Rectal smooth muscle tissue (tissue), 1 donor: ENCODE measurements around the gene TIAM1.

Experiments used
- H3K27ac ChIP-seq: one replicate; pipeline ENCODE4 v1.7.0; 2013; ENCODE audit warnings: low read depth, low read length, inconsistent platforms
- H3K27me3 ChIP-seq: one replicate; pipeline ENCODE4 v1.7.0; 2013; ENCODE audit warnings: low read length; ENCODE audit not compliant: control insufficient read depth, insufficient read depth
- H3K36me3 ChIP-seq: one replicate; pipeline ENCODE4 v1.7.0; 2013; ENCODE audit warnings: low read length; ENCODE audit not compliant: control insufficient read depth, insufficient read depth
- H3K4me1 ChIP-seq: one replicate; pipeline ENCODE4 v1.7.0; 2013; ENCODE audit warnings: low read length; ENCODE audit not compliant: control insufficient read depth, insufficient read depth
- H3K4me3 ChIP-seq: one replicate; pipeline ENCODE4 v1.7.0; 2013; ENCODE audit warnings: low read length
- H3K9ac ChIP-seq: one replicate; pipeline ENCODE4 v1.7.0; 2013; ENCODE audit warnings: low read length

The TIAM1 gene

GRCh38 chr21:31110430-31110829, 233.6 kb downstream of the TIAM1 start:
- H3K9ac ChIP-seq: no peak overlapping the region
- H3K27ac ChIP-seq: no peak overlapping the region

GRCh38 chr21:31107871-31108270, 236.2 kb downstream of the TIAM1 start:
- Histone ChIP-seq H3K4me1 (no peaks in the 10 kb centered on the region), H3K9ac (no peak overlapping the region), H3K36me3 (no peaks in the 10 kb centered on the region), H3K4me3 (no peak overlapping the region), H3K27ac (no peak overlapping the region), H3K27me3 (no peaks in the 10 kb centered on the region)

More at GRCh38 chr21:31110430-31110829, 233.6 kb downstream of the TIAM1 start:
- Histone ChIP-seq H3K36me3 (no peaks in the 10 kb centered on the region), H3K4me3 (no peak overlapping the region), H3K27me3 (no peaks in the 10 kb centered on the region), H3K4me1 (no peaks in the 10 kb centered on the region)

- H3K27ac ChIP-seq: no peak overlapping the region
Observed at GRCh38 chr21:31107176-31107785, 236.8 kb downstream of the TIAM1 start.

GRCh38 chr21:31103571-31104265, 240.3 kb downstream of the TIAM1 start:
- Histone ChIP-seq H3K36me3 (no peaks in the 10 kb centered on the region), H3K27ac (no peak overlapping the region), H3K4me1 (no peaks in the 10 kb centered on the region), H3K27me3 (no peaks in the 10 kb centered on the region), H3K4me3 (no peak overlapping the region), H3K9ac (no peak overlapping the region)

More at GRCh38 chr21:31107176-31107785, 236.8 kb downstream of the TIAM1 start:
- H3K27me3 ChIP-seq: no peaks in the 10 kb centered on the region
- H3K9ac ChIP-seq: no peak overlapping the region
- H3K36me3 ChIP-seq: no peaks in the 10 kb centered on the region
- H3K4me1 ChIP-seq: no peaks in the 10 kb centered on the region
- H3K4me3 ChIP-seq: no peak overlapping the region

GRCh38 chr21:31103163-31103562, 240.9 kb downstream of the TIAM1 start:
- no peak overlapping the region for H3K4me3 ChIP-seq
- no peak overlapping the region for H3K27ac ChIP-seq
- no peaks in the 10 kb centered on the region for H3K36me3 ChIP-seq
- no peaks in the 10 kb centered on the region for H3K4me1 ChIP-seq
- H3K27me3 ChIP-seq: no peaks in the 10 kb centered on the region
- H3K9ac ChIP-seq: no peak overlapping the region

- H3K9ac ChIP-seq: no peak overlapping the region
- H3K27me3 ChIP-seq: no peaks in the 10 kb centered on the region
- H3K27ac ChIP-seq: no peak overlapping the region
- H3K4me3 ChIP-seq: no peak overlapping the region
- no peaks in the 10 kb centered on the region for H3K36me3 ChIP-seq
- H3K4me1 ChIP-seq: no peaks in the 10 kb centered on the region
Observed at GRCh38 chr21:31099122-31099521, 244.9 kb downstream of the TIAM1 start.

- no peaks in the 10 kb centered on the region for H3K36me3 ChIP-seq
- H3K4me3 ChIP-seq: no peak overlapping the region
- H3K4me1 ChIP-seq: no peaks in the 10 kb centered on the region
- H3K9ac ChIP-seq: no peak overlapping the region
- no peak overlapping the region for H3K27ac ChIP-seq
- no peaks in the 10 kb centered on the region for H3K27me3 ChIP-seq
Observed at GRCh38 chr21:31098576-31099005, 245.5 kb downstream of the TIAM1 start.

- H3K4me3 ChIP-seq: no peak overlapping the region
- H3K27ac ChIP-seq: no peak overlapping the region
- H3K36me3 ChIP-seq: no peaks in the 10 kb centered on the region
- no peaks in the 10 kb centered on the region for H3K27me3 ChIP-seq
- no peak overlapping the region for H3K9ac ChIP-seq
- no peaks in the 10 kb centered on the region for H3K4me1 ChIP-seq
Observed at GRCh38 chr21:31092832-31093625, 251.0 kb downstream of the TIAM1 start.

- H3K4me1 ChIP-seq: no peaks in the 10 kb centered on the region
- H3K36me3 ChIP-seq: no peaks in the 10 kb centered on the region
- no peak overlapping the region for H3K27ac ChIP-seq
- no peak overlapping the region for H3K4me3 ChIP-seq
- H3K27me3 ChIP-seq: no peaks in the 10 kb centered on the region
- no peak overlapping the region for H3K9ac ChIP-seq
Observed at GRCh38 chr21:31090376-31090775, 253.7 kb downstream of the TIAM1 start.

GRCh38 chr21:31088474-31088751, 255.6 kb downstream of the TIAM1 start:
- no peak overlapping the region for H3K4me3 ChIP-seq
- no peaks in the 10 kb centered on the region for H3K27me3 ChIP-seq
- H3K27ac ChIP-seq: no peak overlapping the region
- no peaks in the 10 kb centered on the region for H3K36me3 ChIP-seq
- H3K4me1 ChIP-seq: no peaks in the 10 kb centered on the region
- no peak overlapping the region for H3K9ac ChIP-seq

GRCh38 chr21:31087639-31088473, 256.2 kb downstream of the TIAM1 start:
- Histone ChIP-seq H3K9ac (no peak overlapping the region), H3K4me1 (no peaks in the 10 kb centered on the region), H3K27ac (no peak overlapping the region), H3K27me3 (no peaks in the 10 kb centered on the region), H3K4me3 (no peak overlapping the region), H3K36me3 (no peaks in the 10 kb centered on the region)

- Histone ChIP-seq H3K4me1 (no peaks in the 10 kb centered on the region), H3K36me3 (no peaks in the 10 kb centered on the region), H3K27ac (no peak overlapping the region), H3K9ac (no peak overlapping the region), H3K27me3 (no peaks in the 10 kb centered on the region), H3K4me3 (no peak overlapping the region)
Observed at GRCh38 chr21:31084689-31085088, 259.4 kb downstream of the TIAM1 start.
